GM21529 (cell line): Measurements from ENCODE around the gene SUSD4.

Source experiments
- ATAC-seq: cut with Tn5 transposase; IDR thresholded peaks from one replicate; pipeline ENCODE4 v1.9.1; 2021; ENCODE audit not compliant: unreplicated experiment

SUSD4 gene

DNA sequence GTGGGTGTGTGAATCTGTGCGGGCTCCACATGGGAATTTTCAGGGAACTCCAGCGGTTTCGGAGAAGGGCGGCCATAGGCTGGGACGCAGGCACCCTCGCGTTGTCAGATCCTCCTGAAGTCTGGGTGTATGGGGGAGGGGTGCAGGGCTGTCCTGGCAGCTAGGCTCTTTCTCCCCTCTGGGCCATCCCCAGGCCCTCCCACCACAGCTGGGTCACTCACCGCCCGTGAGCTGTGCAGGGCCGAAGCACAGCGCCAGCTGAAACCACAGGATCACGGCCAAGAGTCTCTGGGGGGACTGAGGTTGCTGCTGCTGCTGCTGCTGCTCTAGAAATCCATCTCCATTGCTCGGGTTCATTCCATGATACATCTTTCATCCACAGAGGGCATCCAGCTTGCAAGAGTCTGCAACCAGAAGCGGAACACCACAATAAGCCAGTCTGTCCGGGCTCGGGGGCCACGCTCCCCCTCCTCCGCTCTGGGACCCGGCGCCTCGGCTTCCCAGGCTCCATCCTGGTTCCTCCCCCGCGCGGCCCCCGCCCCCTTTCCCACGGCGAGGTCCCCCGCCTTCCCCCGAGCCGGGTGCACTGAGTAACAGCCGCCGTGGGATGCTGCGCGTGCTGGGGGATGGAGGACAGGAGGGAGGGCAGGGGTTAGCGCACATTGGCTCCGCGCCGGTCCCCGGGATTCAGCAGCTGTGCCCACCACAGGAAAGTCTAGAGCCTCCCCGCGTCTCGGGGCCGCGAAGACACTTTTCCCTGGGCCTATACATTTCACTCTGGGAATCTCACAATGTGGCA is 720 bp downstream of the SUSD4 start:
- no peak for ATAC-seq

- ATAC-seq: no peak
Measured at GRCh38 chr1:223358826-223359225, 5.2 kb downstream of the SUSD4 start.

DNA sequence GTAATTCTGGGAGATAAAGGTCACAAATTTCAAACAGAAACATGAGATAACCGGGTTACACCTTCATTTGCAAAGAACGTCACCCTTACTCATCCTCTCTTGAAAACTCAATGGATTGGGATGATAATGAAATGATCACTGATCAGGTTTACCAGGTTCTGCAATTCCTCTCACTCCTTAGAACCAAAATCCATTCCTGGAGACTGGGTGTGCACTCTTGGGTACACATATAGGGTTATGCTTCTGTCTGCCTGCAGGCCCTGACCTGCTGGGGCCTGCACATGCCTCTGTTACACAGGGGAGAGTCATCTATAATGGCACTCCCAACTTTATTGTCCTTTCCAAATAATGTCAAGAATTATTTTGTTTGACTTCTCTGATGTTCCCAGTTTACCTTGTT is 8.3 kb downstream of the SUSD4 start:
- ATAC-seq: no peak

DNA sequence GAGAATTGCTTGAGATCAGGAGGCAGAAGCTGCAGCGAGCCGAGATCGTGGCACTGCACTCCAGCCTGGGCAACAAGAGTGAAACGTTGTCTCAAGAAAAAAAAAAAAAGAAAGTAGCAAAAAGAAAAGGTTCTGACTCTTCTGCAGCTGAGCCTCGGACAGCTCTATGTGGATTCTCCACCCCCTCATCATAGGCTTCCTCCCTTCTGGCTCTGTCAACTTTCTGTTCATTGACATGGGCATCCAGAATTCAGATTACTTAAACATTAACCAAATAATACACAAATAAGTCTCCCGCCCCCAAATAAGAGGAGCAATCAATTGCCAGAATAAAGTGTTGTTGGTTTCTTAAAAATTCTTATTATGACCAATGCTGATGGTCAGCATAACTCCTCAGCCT is 10.0 kb downstream of the SUSD4 start:
- no peak for ATAC-seq

DNA sequence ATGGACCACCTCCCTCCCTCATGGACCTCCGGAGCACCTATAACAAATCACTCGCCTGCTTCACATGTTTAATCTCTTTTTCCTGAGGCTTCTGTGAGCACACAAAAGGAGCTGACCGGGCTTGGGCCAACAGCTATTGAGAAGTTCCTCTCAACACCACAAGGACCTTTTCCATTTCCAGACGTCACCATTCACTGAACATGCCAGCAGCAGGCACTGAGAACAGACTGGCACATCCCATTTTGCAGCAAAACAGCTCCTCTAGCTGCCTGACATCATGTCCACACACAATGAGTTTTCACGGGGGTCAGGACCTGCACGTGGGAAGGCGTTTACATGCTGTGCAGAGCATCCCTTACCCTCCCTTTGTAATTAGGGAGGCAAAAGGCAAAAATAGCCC is 11.0 kb downstream of the SUSD4 start:
- ATAC-seq: no peak

DNA sequence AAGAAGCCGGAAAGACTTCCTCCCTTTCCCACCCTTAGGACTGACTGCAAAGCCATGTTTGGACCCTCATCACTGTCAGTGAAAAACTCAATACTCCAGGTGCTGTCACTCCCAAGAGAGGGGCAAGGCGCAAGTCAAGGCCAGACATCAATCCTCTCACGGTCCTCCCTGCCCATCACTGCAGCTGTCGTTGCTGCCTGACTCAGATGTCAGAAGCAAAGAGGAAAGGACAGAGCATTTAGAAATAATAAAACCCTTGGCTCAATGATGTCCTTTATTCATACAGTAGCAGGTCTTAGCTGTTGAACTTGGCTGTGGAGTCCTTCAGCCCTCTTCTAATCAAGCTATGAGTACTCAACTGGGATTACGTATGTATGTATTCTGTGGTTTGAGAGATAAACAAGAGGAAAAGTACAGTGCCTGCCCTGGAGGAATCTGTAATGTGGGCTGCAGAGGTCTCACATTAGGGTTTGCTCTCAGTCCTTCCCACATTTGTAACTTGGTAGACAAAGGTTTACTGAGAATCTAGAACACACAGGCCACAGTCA is 13.5 kb downstream of the SUSD4 start:
- no peak for ATAC-seq

DNA sequence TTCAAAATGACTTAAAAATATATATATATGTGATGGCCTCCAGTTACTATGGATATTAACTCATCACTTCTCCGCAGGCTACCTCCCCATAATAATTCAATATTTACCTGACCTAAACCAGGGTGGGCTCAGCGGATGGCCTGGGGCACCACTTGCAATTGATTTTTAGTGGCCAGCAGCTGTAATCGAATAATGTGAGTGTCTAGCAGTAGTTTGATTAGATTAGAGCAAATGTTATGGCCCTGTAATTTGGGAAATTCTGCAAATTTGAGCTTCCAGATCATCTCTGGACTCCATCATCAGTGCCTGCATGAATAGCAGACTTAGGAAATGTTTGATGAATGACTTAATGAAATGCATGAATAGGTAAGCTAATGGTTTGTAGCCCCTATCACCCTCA is 14.7 kb downstream of the SUSD4 start:
- no peak for ATAC-seq

DNA sequence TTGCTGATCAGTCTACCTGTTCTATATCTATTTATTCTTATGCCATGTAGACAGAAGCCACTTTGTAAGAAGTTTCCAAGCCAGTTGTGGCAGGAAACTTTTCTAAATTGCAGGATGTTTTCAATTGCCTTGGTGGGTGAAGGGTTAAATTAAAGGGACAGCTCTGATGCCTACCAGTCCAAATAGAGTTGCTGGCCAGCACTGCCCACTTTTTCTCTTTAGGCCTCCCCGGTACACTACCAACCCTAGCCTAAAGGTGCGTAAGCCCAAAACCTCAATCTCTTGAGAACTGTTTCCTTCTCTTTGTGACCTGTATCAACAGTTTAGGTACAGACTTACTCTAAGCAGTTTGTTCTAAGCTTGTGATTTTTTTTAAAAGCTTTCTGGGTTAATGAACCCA is 15.5 kb downstream of the SUSD4 start:
- ATAC-seq: no peak

DNA sequence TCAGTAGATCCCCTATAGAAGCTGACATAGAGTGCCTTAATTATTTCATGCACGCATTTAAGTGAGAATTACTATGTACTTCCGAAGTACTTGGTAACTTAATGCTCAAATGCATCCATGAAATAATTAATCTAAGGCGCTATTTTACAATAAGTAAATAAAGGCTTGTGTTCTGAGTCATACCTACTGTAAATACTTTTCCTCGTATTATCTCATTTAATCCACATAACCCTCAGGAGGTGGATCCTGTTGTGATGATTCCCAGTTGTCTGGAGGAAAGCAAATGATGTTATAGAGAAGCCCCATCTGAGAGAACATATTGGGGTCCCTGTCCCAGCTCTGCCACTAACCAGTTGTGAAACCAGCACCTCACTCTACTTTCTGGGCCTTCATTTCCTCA is 16.4 kb downstream of the SUSD4 start:
- no peak for ATAC-seq

DNA sequence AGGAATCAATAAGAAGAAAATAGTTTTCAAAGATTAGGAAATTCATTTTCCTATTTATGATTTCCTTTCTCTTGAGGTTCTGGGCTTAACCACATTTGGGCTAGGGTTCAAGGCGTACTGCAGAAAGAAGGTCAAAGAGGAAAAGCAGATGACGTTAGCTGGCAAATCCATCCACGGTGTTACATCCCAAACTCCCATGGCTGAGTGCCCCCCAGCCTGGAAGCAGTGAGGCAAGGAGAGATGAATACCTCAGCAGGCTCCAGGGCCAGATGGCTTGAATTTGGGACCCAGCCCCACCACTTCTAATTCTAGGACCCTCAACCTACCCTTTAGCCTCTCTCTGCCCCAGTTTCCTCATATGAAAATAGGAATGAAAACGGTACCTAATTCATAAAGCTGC is 17.7 kb downstream of the SUSD4 start:
- no peak for ATAC-seq

GRCh38 chr1:223345720-223346119 is 18.3 kb downstream of the SUSD4 start:
- ATAC-seq: no peak

- ATAC-seq: no peak
Measured at GRCh38 chr1:223344491-223344890, 19.5 kb downstream of the SUSD4 start.

- no peak for ATAC-seq
Measured at GRCh38 chr1:223343692-223344091, 20.3 kb downstream of the SUSD4 start.

- ATAC-seq: no peak
Measured at GRCh38 chr1:223341121-223341520, 22.9 kb downstream of the SUSD4 start.

DNA sequence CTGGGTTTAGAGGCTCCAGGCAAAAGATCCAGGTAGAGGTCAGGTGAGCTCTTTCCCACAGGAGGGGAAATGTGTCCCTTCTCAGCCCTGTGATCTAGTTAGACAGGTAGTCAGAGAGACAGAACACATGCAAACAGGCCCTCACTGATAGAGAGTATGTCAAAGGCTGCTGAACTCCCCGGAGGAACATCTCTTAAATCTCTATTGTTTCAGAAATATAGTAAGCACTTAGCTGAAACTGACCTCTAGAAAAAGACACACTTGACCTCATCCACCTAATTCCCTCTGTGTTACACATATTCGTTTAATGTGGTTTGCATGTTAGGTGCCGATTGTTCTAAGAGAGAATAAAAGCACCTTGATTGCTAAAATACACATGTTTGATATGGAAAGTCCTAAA is 23.3 kb downstream of the SUSD4 start:
- ATAC-seq: no peak

DNA sequence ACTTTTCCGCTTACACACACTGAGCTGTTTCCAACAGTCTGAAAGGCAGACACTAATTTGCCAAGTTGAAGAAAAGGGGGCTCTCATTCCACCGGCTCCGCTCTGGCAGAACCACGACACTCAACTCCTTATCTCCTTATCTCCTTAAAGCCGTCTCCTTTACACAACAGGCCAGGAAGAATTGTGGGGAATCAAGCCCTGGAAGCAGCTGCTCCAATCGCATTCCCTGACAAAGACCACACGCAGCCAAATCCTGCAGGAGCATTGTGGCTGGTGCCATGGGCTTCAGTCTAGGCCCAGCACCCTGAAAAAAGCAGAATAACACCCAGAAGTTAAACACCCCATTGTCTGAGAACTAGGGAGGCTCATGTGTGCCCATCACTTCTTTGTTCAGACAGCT is 24.1 kb downstream of the SUSD4 start:
- ATAC-seq: no peak

- no peak for ATAC-seq
Measured at GRCh38 chr1:223338811-223339746, 24.9 kb downstream of the SUSD4 start.

- no peak for ATAC-seq
Measured at GRCh38 chr1:223337174-223337869, 26.7 kb downstream of the SUSD4 start.

GRCh38 chr1:223334156-223334555 is 29.8 kb downstream of the SUSD4 start:
- no peak for ATAC-seq

DNA sequence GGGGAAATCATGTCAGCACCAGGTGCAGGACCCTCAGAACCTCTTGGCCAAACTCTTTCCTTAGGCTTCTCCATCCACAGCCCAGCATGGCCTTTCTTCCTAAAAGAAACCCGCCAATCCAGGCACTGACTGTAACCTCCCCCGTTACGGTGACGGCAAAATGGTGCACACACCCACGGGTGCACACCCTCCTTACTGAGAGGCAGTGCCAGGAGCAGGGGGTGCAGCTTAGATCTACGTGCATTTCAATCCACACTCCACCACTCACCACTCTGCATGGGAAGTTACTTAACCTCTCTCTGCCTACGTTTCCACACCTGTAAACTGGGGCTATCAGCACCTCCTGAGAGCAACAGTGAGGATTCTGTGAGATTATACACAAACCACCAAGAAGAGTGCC is 31.0 kb downstream of the SUSD4 start:
- ATAC-seq: no peak

GRCh38 chr1:223331929-223332328 is 32.0 kb downstream of the SUSD4 start:
- no peak for ATAC-seq
